Esophagus squamous epithelium (tissue), 5 donors: ENCODE results near the gene MRAS. TPM values are rescaled to one million over a fixed set of nuclear protein-coding genes. Genes with fewer than 3 reads are reported as not detected.
A peak's percentile ranks its signal among the peaks of the same experiment; 100 is the strongest.
"Not testable (repeated sequence)": the region's sequence is repeated elsewhere in the genome, so short reads cannot be mapped to it uniquely, and the experiment has no call there.

Experiments used
- DNase-seq: peaks from one replicate; lab custom pipeline; 2025; lab: John Stamatoyannopoulos, UW
- H3K27ac ChIP-seq, 4 donors: fragments of 200-600 bp; sonication (generic); one replicate each; pipeline ENCODE4 v1.5.1; 2016 to 2019; ENCODE audit warnings: mild to moderate bottlenecking in 1 of 4
- H3K27me3 ChIP-seq, 4 donors: fragments of 200-600 bp; sonication (generic); 1 replicate in 3 of 4; 2 replicates in 1 of 4; pipeline versions ENCODE4 v1.5.1 to v1.6.0; 2017 to 2021; ENCODE audit warnings: antibody characterized with exemption in 1 of 4
- H3K36me3 ChIP-seq, 3 donors: fragments of 200-600 bp; sonication (generic); one replicate each; pipeline ENCODE4 v1.5.1; 2016 to 2019
- H3K4me1 ChIP-seq, 3 donors: fragments of 200-600 bp; sonication (generic); one replicate each; pipeline ENCODE4 v1.5.1; 2017 to 2019
- H3K4me3 ChIP-seq, 4 donors: fragments of 200-600 bp; sonication (generic); 1 replicate in 3 of 4; 2 replicates in 1 of 4; pipeline ENCODE4 v1.5.1; 2016 to 2019; ENCODE audit warnings: mild to moderate bottlenecking in 2 of 4, moderate library complexity in 1 of 4
- H3K9me3 ChIP-seq, 3 donors: fragments of 200-600 bp; sonication (generic); one replicate each; pipeline ENCODE4 v1.5.1; 2016 to 2019
- CTCF ChIP-seq, 6 experiments: fragments of 450-650 bp in 4 of 6; fragments of 200-600 bp in 2 of 6; sonication (generic) in 2 of 6; IDR thresholded peaks; one replicate each; pipeline ENCODE4 v1.5.1; 2016 to 2019; ENCODE audit warnings: antibody characterized with exemption in 6 of 6, mild to moderate bottlenecking in 4 of 6, moderate library complexity in 4 of 6
- POLR2A ChIP-seq, 4 donors: fragments of 450-650 bp; IDR thresholded peaks; one replicate each; pipeline ENCODE4 v1.6.1; 2017; ENCODE audit warnings: antibody characterized with exemption in 4 of 4, mild to moderate bottlenecking in 4 of 4, moderate library complexity in 3 of 4
- WGBS, 2 donors: methylation state at CpG; one replicate each; pipeline ENCODE4 v1.1.5; 2018; 5-methylcytosine and 5-hydroxymethylcytosine counted together
- intact Hi-C: fragments of 100-400 bp; cut with DNase I; formaldehyde crosslinking; loops from one replicate; pipeline ENCODE4 v1.15.0; 2022
- total RNA-seq, 4 donors: library from RNA; depleted of rRNA; stranded (reverse); fragments of >200 nt; gene quantifications; one replicate each; pipeline ENCODE4 v1.1.0, GENCODE V29; 2016
- donor health status: DM: yes; HTN: yes; CAD: no.

The MRAS gene
- total RNA-seq, 4 donors from 2014 or later = 0.72 to 5.9 (median 2.4) TPM

GRCh38 chr3:138407236-138407907 lies 59.0 kb downstream of the MRAS start:
- 74 to 88% methylated on average over 3 of the region's 3 CpGs for WGBS, 2 donors
- intact Hi-C loops = no loop called here
- H3K4me1 ChIP-seq = no peaks in the 10 kb centered on the region
- H3K9me3 ChIP-seq = no peaks in the 10 kb centered on the region
- no peaks in the 10 kb centered on the region for H3K27me3 ChIP-seq
- no peak overlapping the region for H3K4me3 ChIP-seq
- H3K36me3 ChIP-seq = peaks cover 0 to 23% (median 0%) of the 10 kb centered on the region in 3 donors
- TF ChIP-seq POLR2A (IDR thresholded peaks at IDR 0.05) = no peak
- no peak for TF ChIP-seq CTCF (IDR thresholded peaks at IDR 0.05)
- no peak overlapping the region for H3K27ac ChIP-seq
- DNase-seq = no peak

GRCh38 chr3:138408751-138409570 lies 60.6 kb downstream of the MRAS start:
- intact Hi-C loops = no loop called here
- 61 to 78% methylated on average over 4 to 6 of the region's 7 CpGs for WGBS, 2 donors
- TF ChIP-seq CTCF (IDR thresholded peaks at IDR 0.05) (no peak), POLR2A (IDR thresholded peaks at IDR 0.05) (no peak)

GRCh38 chr3:138412821-138413551 lies 64.6 kb downstream of the MRAS start:
- WGBS, 2 donors = 68 to 70% methylated on average over 6 to 8 of the region's 9 CpGs
- Histone ChIP-seq H3K4me3 (no peak overlapping the region), H3K36me3 (no peaks in the 10 kb centered on the region), H3K9me3 (no peaks in the 10 kb centered on the region), H3K27me3 (peaks cover 0 to 18% (median 0%) of the 10 kb centered on the region in 4 donors), H3K27ac (no peak overlapping the region), H3K4me1 (peaks cover 0 to 4% (median 0%) of the 10 kb centered on the region in 3 donors)
- no peak for TF ChIP-seq CTCF (IDR thresholded peaks at IDR 0.05)
- TF ChIP-seq POLR2A (IDR thresholded peaks at IDR 0.05) = no peak
- intact Hi-C loops = no loop called here
- no peak for DNase-seq

More at GRCh38 chr3:138408751-138409570, 60.6 kb downstream of the MRAS start:
- no peak for DNase-seq
- H3K27ac ChIP-seq = no peak overlapping the region
- H3K4me3 ChIP-seq = no peak overlapping the region
- H3K9me3 ChIP-seq = no peaks in the 10 kb centered on the region
- H3K27me3 ChIP-seq = peaks cover 0 to 2% (median 0%) of the 10 kb centered on the region in 4 donors
- H3K36me3 ChIP-seq = peaks cover 0 to 12% (median 0%) of the 10 kb centered on the region in 3 donors
- H3K4me1 ChIP-seq = no peaks in the 10 kb centered on the region

- H3K27me3 ChIP-seq = peaks cover 0 to 23% (median 0%) of the 10 kb centered on the region in 4 donors
- H3K4me1 ChIP-seq, DNase-seq, H3K27ac ChIP-seq, H3K4me3 ChIP-seq, H3K9me3 ChIP-seq, H3K36me3 ChIP-seq: not testable (repeated sequence)
- 75 to 78% methylated on average over 4 of the region's 4 CpGs for WGBS, 2 donors
- intact Hi-C loops = loop anchor here (5.0 kb wide), 1 partner anchor 511 kb away; no protein-coding TSS in a partner anchor
Observed at GRCh38 chr3:138416236-138416635, 67.9 kb downstream of the MRAS start.

- TF ChIP-seq CTCF (IDR thresholded peaks at IDR 0.05) (peak; percentile 54 to 92 (median 86)), POLR2A (IDR thresholded peaks at IDR 0.05) (no peak)
- no peak overlapping the region for H3K4me3 ChIP-seq
- 3 to 15% methylated on average over 3 to 6 of the region's 7 CpGs for WGBS, 2 donors
- peaks cover 0 to 23% (median 0%) of the 10 kb centered on the region in 4 donors for H3K27me3 ChIP-seq
- H3K9me3 ChIP-seq = no peaks in the 10 kb centered on the region
- no peak for DNase-seq
- H3K27ac ChIP-seq = no peak overlapping the region
- intact Hi-C loops = loop anchor here (5.0 kb wide), 1 partner anchor 510 kb away; no protein-coding TSS in a partner anchor
- peaks cover 0 to 4% (median 0%) of the 10 kb centered on the region in 3 donors for H3K4me1 ChIP-seq
- no peaks in the 10 kb centered on the region for H3K36me3 ChIP-seq
Observed at GRCh38 chr3:138417559-138417982, 69.2 kb downstream of the MRAS start.
